ENCODE results near the gene GALNT9.

Gene GALNT9

DNA sequence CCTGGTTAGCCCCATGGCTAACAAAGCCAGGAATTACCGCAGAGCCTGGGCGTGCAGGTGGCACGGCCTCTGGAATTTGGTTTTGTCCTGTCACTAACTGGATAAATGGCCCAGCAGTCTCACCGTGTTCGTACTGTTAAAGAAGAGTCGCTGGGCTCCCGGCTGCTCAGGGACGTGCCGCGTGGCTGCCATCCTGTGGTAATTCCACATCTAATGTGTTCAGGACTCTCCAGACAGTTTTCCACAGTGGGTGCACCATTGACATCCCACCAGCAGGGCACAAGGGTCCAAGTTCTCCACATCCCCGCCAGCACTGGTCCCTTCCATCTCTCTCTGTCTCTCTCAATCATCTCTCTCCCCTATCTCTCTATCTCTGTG lies 165.5 kb downstream of the GALNT9 start:
- Histone ChIP-seq H3K4me1 (ENCODE audit: insufficient read depth, low read length) (no peaks in the 10 kb centered on the region), H3K27me3 (ENCODE audit: insufficient read depth, low read length) (no peaks in the 10 kb centered on the region), H3K4me3 (ENCODE audit: low read length) (no peak overlapping the region), H3K9me3 (ENCODE audit: low read length) (peaks cover 2% of the 10 kb centered on the region), H2AFZ (ENCODE audit: low read depth, low read length) (no peak overlapping the region), H3K36me3 (ENCODE audit: insufficient read depth, low read length) (no peaks in the 10 kb centered on the region)

DNA sequence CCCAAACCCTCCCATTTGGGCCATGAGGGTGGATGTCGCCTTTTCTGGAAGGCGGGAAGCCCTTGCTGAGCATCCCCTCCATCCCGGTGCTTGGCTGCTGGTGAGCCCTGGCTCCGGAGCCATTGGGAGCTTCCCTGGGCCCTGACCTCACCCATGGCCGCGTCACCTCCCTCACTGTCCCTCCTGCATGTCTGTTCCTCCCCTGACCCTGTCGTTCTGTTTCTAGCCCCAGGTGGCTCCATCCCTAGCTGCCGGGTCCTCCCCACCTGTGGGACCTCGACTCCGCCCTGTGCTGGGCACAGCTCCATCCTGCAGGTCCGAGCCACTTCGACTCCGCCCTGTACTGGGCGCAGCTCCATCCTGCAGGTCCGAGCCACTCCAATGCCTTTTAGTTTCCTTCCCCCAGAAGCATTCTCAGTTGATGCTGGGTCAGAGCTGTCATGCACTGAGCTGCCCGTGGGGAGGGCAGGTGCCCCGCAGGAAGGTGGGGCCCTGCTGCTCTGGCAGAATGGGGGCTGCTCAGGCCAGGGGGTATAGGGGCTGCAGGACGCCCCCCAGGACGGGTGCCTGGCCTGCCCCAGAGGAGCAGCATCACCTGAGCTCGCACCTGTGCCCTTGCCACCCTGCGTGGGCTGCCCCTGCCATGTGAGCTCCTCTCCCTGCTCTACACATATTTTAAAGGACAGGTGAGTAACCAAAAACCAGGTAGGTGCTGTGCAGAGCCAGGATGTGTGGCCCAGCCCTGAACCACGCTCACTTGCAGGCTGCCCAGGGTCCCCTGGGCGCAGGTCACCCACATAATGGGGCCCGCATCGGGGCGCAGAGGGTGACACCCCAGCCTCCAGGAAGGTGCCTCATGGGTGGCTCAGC lies 166.1 kb downstream of the GALNT9 start:
- Histone ChIP-seq H3K4me1 (ENCODE audit: insufficient read depth, low read length) (no peaks in the 10 kb centered on the region), H3K36me3 (ENCODE audit: insufficient read depth, low read length) (no peaks in the 10 kb centered on the region), H3K27me3 (ENCODE audit: insufficient read depth, low read length) (no peaks in the 10 kb centered on the region), H3K9me3 (ENCODE audit: low read length) (peaks cover 2% of the 10 kb centered on the region), H2AFZ (ENCODE audit: low read depth, low read length) (no peak overlapping the region), H3K4me3 (ENCODE audit: low read length) (no peak overlapping the region)

DNA sequence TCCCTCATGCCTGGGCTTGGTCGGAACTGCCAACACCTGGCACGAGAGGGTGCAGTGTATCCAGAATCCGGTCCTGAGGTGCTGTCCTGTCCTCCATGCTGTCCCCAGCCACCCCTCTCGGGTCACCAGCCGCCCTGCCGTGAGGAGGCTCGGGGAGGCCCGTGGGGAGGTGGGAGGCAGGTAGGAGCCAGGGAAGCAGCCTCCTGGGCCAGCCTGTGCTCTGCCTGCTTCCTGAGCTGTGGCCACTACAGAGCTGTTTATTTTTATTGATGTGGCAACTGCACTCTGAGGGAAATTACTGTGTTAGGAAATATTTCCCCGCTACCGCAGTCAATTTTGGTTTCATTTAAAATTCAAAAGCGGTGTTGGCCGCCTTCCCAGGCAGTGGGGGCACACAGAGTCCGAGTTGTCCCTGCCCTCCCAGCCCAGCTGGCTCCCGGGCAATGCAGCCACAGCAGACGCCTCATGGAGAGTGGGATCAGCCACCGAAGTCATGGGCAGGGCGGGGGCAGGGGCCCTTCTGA lies 166.8 kb downstream of the GALNT9 start:
- H3K4me1 ChIP-seq (ENCODE audit: insufficient read depth, low read length): no peaks in the 10 kb centered on the region
- no peak overlapping the region for H2AFZ ChIP-seq (ENCODE audit: low read depth, low read length)
- H3K36me3 ChIP-seq (ENCODE audit: insufficient read depth, low read length): no peaks in the 10 kb centered on the region
- no peak overlapping the region for H3K4me3 ChIP-seq (ENCODE audit: low read length)
- H3K9me3 ChIP-seq (ENCODE audit: low read length): peaks cover 2% of the 10 kb centered on the region
- no peaks in the 10 kb centered on the region for H3K27me3 ChIP-seq (ENCODE audit: insufficient read depth, low read length)

DNA sequence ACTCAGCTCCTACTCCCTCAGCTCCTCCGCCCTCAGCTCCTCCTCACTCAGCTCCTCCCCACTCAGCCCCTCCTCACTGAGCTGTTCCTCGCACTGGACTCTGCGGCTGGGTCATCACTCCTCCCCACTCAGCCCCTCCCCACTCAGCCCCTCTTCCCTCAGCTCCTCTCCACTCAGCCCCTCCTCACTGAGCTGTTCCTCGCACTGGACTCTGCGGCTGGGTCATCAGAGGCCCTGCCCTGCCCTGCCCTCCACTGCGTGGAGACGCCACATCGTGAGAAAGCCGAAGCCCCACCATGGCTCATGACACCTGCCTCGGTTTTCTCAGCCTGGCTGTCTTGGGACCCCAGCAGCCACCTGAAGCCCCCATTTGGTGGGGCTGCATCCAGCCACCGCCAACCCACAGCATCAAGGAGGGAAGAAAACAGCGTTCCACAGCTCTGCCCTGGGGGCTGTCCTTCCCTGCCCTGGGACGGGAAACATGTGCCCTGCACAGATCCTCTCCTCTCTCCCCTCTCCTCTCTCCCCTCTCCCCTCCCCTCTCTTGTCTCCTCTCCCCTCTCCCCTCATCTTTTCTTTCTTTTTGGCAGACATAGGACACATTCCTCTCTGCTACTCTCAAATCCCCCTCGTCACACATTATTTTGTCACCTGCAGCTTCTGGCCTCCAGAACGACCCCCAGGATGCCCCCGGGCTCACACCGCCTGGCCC lies 167.4 kb downstream of the GALNT9 start:
- H3K4me1 ChIP-seq (ENCODE audit: insufficient read depth, low read length): no peaks in the 10 kb centered on the region
- H3K27me3 ChIP-seq (ENCODE audit: insufficient read depth, low read length): no peaks in the 10 kb centered on the region
- H3K4me3 ChIP-seq (ENCODE audit: low read length): no peak overlapping the region
- peaks cover 3% of the 10 kb centered on the region for H3K36me3 ChIP-seq (ENCODE audit: insufficient read depth, low read length)
- peaks cover 4% of the 10 kb centered on the region for H3K9me3 ChIP-seq (ENCODE audit: low read length)
- H2AFZ ChIP-seq (ENCODE audit: low read depth, low read length): no peak overlapping the region

DNA sequence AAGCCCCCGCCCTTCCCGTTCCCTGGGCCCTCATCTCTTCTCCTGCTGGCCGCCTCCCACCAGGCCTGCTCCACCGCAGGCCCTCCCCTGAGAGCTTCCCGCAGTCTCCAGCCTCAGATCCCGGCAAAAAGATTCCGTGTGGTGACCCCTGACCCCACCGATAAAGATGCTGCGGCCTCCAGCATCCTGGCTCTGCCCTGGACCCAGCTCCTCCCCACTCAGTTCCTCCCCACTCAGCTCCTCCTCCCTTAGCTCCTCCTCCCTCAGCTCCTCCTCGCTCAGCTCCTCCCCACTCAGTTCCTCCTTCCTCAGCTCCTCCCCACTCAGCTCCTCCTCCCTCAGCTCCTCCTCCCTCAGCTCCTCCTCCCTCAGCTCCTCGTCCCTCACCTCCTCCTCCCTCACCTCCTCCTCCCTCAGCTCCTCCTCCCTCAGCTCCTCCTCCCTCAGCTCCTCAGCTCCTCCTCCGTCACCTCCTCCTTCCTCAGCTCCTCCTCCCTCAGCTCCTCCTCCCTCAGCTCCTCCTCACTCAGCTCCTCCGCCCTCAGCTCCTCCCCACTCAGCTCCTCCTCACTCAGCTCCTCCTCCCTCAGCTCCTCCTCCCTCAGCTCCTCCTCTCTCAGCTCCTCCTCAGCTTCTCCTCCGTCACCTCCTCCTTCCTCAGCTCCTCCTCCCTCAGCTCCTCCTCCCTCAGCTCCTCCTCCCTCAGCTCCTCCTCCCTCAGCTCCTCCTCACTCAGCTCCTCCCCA lies 168.2 kb downstream of the GALNT9 start:
- no peak overlapping the region for H3K4me3 ChIP-seq (ENCODE audit: low read length)
- H3K4me1 ChIP-seq (ENCODE audit: insufficient read depth, low read length): no peaks in the 10 kb centered on the region
- H3K27me3 ChIP-seq (ENCODE audit: insufficient read depth, low read length): no peaks in the 10 kb centered on the region
- peaks cover 10% of the 10 kb centered on the region for H3K36me3 ChIP-seq (ENCODE audit: insufficient read depth, low read length)
- peaks cover 7% of the 10 kb centered on the region for H3K9me3 ChIP-seq (ENCODE audit: low read length)
- H2AFZ ChIP-seq (ENCODE audit: low read depth, low read length): no peak overlapping the region

DNA sequence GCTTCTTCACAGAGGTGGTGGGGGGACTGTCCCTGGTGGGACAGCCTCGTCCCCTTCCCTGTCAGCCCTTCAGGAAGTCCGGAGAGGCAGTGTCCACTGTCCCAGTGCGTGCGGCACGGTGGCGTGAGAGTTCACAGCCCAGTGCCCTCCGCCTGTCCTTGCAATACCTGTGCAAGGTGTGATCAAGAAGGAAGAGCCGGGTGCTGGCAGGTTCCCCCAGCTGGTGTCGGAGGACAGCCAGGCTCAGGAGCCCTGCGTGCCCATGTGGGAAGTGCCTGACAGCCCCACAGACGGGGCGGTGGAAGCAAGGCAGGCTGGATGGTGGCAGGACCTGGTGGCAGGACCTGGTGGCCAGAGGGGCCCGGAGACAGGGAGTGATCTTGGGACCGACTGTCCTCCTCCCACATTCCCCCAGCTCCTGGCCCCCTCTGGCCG lies 168.8 kb downstream of the GALNT9 start:
- Histone ChIP-seq H3K4me1 (ENCODE audit: insufficient read depth, low read length) (no peaks in the 10 kb centered on the region), H3K4me3 (ENCODE audit: low read length) (no peak overlapping the region), H3K36me3 (ENCODE audit: insufficient read depth, low read length) (peaks cover 10% of the 10 kb centered on the region)

DNA sequence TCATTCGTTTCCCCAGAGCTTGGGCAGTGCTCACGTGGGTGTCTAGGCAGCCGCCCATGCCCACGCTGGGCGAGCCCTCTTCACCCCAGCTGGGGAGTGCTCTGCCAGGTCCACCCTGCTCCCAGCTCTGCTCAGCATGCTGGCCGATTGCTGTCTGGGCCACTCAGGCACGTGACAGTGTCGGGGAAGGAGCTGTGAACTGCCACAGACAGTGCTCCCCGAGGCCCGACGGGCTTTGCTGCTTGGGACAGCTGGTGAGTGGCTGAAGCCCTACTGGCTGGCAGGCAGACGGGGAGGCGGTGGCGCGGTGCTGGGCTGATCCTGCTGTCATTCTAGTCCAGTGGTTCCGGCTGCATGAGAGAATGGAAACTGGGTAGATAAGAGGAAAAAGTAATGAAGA lies 169.4 kb downstream of the GALNT9 start:
- H3K36me3 ChIP-seq (ENCODE audit: insufficient read depth, low read length): peaks cover 10% of the 10 kb centered on the region
- peaks cover 5% of the 10 kb centered on the region for H3K9me3 ChIP-seq (ENCODE audit: low read length)
- H3K4me3 ChIP-seq (ENCODE audit: low read length): no peak overlapping the region
- no peaks in the 10 kb centered on the region for H3K4me1 ChIP-seq (ENCODE audit: insufficient read depth, low read length)
- no peaks in the 10 kb centered on the region for H3K27me3 ChIP-seq (ENCODE audit: insufficient read depth, low read length)
- H2AFZ ChIP-seq (ENCODE audit: low read depth, low read length): no peak overlapping the region

More for the DNA sequence above, 168.8 kb downstream of the GALNT9 start:
- Histone ChIP-seq H2AFZ (ENCODE audit: low read depth, low read length) (no peak overlapping the region), H3K27me3 (ENCODE audit: insufficient read depth, low read length) (no peaks in the 10 kb centered on the region), H3K9me3 (ENCODE audit: low read length) (peaks cover 5% of the 10 kb centered on the region)

DNA sequence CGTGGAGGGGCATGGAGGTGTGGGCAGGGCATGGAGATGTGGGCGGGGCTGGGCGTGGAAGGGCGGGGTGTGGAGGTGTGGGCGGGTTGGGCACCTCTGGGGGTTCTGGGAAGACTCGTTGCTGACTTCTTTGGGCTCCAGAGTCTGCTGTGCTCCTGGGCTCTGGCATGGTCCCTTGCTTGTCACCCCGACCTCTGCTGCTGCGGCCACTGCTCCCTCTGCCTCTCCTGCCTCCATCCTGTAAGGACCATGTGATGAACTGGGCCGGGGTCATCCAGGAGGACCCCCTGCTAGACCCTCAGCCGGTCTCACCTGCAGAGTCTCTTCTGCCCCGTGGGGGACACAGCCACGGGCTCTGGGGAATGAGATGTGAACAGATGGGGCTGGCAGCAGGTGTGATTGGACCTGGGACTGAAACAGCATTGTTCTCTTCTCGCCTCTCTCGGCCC lies 169.8 kb downstream of the GALNT9 start:
- H3K9me3 ChIP-seq (ENCODE audit: low read length): peaks cover 5% of the 10 kb centered on the region
- H3K27me3 ChIP-seq (ENCODE audit: insufficient read depth, low read length): no peaks in the 10 kb centered on the region
- H3K4me1 ChIP-seq (ENCODE audit: insufficient read depth, low read length): no peaks in the 10 kb centered on the region
- H3K4me3 ChIP-seq (ENCODE audit: low read length): no peak overlapping the region
- no peak overlapping the region for H2AFZ ChIP-seq (ENCODE audit: low read depth, low read length)
- H3K36me3 ChIP-seq (ENCODE audit: insufficient read depth, low read length): peaks cover 10% of the 10 kb centered on the region

DNA sequence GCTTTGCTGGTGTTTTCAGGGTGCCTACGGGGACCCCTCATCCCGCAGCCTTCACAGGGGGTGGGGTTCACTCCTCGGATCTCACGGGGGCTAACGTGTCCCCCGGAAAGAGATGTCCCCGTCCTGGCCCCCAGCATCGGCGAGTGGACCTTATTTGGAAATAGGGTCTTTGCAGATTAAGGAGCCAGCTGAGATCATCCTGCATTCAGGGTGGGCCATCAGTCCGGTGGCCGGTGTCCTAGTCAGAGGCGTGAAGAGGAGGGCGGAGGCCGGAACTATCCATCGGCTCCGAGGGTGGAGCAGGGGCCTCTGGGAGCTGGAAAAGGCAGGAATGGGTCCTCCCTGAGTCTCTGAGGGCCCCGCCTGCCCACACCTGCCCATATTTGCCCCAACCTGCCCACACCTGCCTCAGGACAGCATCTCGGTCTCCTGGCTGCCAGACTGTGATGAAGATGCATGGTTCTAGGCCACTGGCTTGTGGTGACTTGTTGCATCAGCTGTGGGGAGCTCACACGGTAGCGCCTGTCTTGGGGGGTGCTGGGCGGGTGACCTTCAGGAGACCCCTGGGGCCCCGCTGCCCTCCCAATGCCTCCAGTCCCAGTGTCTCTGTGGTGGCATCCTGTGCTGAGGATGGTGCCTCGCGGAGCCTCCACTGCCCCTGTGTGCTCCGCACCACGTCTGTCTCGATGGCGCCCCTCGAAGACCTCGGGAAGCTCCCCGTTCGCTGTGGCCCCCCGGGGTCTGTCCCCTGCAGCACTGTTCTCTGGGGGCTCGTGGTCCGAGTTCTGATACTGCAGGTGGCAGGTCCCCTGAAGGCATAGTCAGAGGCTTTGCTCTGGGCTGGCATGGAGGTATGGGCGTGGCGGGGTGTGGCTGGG lies 170.5 kb downstream of the GALNT9 start:
- H3K4me1 ChIP-seq (ENCODE audit: insufficient read depth, low read length): peaks cover 6% of the 10 kb centered on the region
- H3K4me3 ChIP-seq (ENCODE audit: low read length): no peak overlapping the region
- H3K36me3 ChIP-seq (ENCODE audit: insufficient read depth, low read length): peaks cover 10% of the 10 kb centered on the region
- no peak overlapping the region for H2AFZ ChIP-seq (ENCODE audit: low read depth, low read length)
- peaks cover 5% of the 10 kb centered on the region for H3K9me3 ChIP-seq (ENCODE audit: low read length)
- no peaks in the 10 kb centered on the region for H3K27me3 ChIP-seq (ENCODE audit: insufficient read depth, low read length)

DNA sequence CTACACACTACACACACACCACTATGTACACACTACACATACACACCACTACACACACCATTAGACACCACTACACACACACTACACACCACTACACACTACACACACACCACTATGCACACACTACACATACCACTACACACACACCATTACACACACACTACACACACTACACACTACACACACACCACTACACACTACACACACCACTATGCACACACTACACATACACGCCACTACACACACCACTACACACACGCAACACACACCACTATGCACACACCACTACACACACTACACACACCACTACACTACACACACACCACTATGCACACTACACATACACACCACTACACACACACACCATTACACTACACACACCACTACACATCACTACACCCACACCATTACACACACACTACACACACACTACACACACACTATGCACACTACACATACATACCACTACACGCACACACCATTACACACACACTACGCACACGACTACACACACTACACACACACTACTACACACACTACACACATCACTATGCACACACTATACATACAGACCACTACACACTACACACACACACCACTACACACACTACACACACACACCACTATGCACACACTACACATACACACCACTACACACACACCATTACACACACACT lies 171.5 kb downstream of the GALNT9 start:
- no peak overlapping the region for H2AFZ ChIP-seq (ENCODE audit: low read depth, low read length)
- peaks cover 5% of the 10 kb centered on the region for H3K9me3 ChIP-seq (ENCODE audit: low read length)
- H3K4me1 ChIP-seq (ENCODE audit: insufficient read depth, low read length): peaks cover 6% of the 10 kb centered on the region
- peaks cover 10% of the 10 kb centered on the region for H3K36me3 ChIP-seq (ENCODE audit: insufficient read depth, low read length)
- H3K4me3 ChIP-seq (ENCODE audit: low read length): no peak overlapping the region
- H3K27me3 ChIP-seq (ENCODE audit: insufficient read depth, low read length): no peaks in the 10 kb centered on the region

DNA sequence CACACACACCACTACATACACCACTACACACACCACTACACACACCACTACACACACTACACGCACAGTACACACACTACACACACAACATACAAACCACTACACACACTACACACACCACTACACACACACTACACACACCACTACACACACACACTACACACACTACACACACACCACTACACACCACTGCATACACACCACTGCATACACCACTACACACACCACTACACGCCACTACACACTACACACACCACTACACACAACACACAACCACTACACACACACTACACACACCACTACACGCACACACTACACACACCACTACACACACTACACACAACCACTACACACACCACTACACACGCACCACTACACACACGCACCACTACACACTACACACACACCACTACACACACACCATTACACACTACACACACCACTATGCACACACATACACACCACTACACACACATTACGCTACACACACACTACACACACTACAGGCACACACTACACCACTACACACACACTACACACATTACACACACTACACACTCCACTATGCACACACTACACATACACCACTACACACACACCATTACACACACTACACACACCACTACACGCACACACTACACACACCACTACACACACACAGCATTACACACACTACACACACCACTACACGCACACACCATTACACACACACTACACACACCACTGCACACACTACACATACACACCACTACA lies 172.6 kb downstream of the GALNT9 start:
- peaks cover 5% of the 10 kb centered on the region for H3K9me3 ChIP-seq (ENCODE audit: low read length)
- no peak overlapping the region for H3K4me3 ChIP-seq (ENCODE audit: low read length)
- peaks cover 6% of the 10 kb centered on the region for H3K4me1 ChIP-seq (ENCODE audit: insufficient read depth, low read length)
- peaks cover 18% of the 10 kb centered on the region for H3K36me3 ChIP-seq (ENCODE audit: insufficient read depth, low read length)
- no peaks in the 10 kb centered on the region for H3K27me3 ChIP-seq (ENCODE audit: insufficient read depth, low read length)
- no peak overlapping the region for H2AFZ ChIP-seq (ENCODE audit: low read depth, low read length)

Data from neuron (in vitro differentiated cells).